Gastroesophageal sphincter (tissue), 4 donors: ENCODE data around the gene RBFOX2. TPM values are rescaled to one million over a fixed set of nuclear protein-coding genes. Genes with fewer than 3 reads are reported as not detected.
A peak's percentile ranks its signal among the peaks of the same experiment; 100 is the strongest.

Source experiments
- ATAC-seq: fragments of 150-250 bp; one replicate; pipeline ENCODE4 v1.9.1; 2016; ENCODE audit warnings: mild to moderate bottlenecking, moderate library complexity
- H3K27ac ChIP-seq, 4 donors: fragments of 200-600 bp; sonication (generic) in 3 of 4; 1 replicate in 3 of 4; 2 replicates in 1 of 4; pipeline ENCODE4 v1.5.1; 2016 to 2019
- H3K27me3 ChIP-seq: fragments of 200-600 bp; sonication (generic); one replicate; pipeline ENCODE4 v1.5.1; 2019
- H3K36me3 ChIP-seq, 2 donors: fragments of 200-600 bp; sonication (generic); one replicate each; pipeline ENCODE4 v1.5.1; 2019; ENCODE audit warnings: control low read depth in 1 of 2
- H3K4me1 ChIP-seq, 3 donors: fragments of 200-600 bp; sonication (generic); 1 replicate in 2 of 3; 2 replicates in 1 of 3; pipeline ENCODE4 v1.5.1; 2016 to 2019; ENCODE audit warnings: control low read depth in 2 of 3
- H3K4me3 ChIP-seq, 2 donors: fragments of 200-600 bp; sonication (generic); one replicate each; pipeline ENCODE4 v1.5.1; 2019; ENCODE audit warnings: mild to moderate bottlenecking in 1 of 2, moderate library complexity in 1 of 2
- H3K9me3 ChIP-seq, 3 donors: fragments of 200-600 bp; sonication (generic); one replicate each; pipeline ENCODE4 v1.5.1; 2017 to 2019; ENCODE audit warnings: control low read depth in 2 of 3
- CTCF ChIP-seq, 4 experiments: fragments of 200-600 bp in 2 of 4; fragments of 450-650 bp in 2 of 4; sonication (generic) in 1 of 4; IDR thresholded peaks; one replicate each; pipeline ENCODE4 v1.5.1; 2017 to 2019; ENCODE audit warnings: antibody characterized with exemption in 4 of 4, mild to moderate bottlenecking in 2 of 4, moderate library complexity in 2 of 4
- EP300 ChIP-seq: sonication (generic); formaldehyde crosslinking; IDR thresholded peaks from one replicate; pipeline ENCODE4 v1.6.1; 2017; ENCODE audit warnings: antibody characterized with exemption, mild to moderate bottlenecking
- POLR2A ChIP-seq, 2 donors: fragments of 450-650 bp; IDR thresholded peaks; one replicate each; pipeline ENCODE4 v1.6.1; 2017; ENCODE audit warnings: antibody characterized with exemption in 2 of 2, mild to moderate bottlenecking in 2 of 2, moderate library complexity in 1 of 2
- POLR2AphosphoS5 ChIP-seq: sonication (generic); formaldehyde crosslinking; IDR thresholded peaks from one replicate; pipeline ENCODE4 v1.6.1; 2017; ENCODE audit warnings: antibody characterized with exemption
- WGBS, 2 donors: methylation state at CpG; one replicate each; pipeline ENCODE4 v1.1.5; 2018; ENCODE audit warnings: low coverage in 1 of 2; 5-methylcytosine and 5-hydroxymethylcytosine counted together
- total RNA-seq, 4 donors: library from RNA; depleted of rRNA; stranded (reverse); fragments of >200 nt; gene quantifications; one replicate each; pipeline ENCODE4 v1.1.0, GENCODE V29; 2016

RBFOX2 gene
- total RNA-seq, 4 donors from 2014 or later = 120 to 197 (median 169) TPM

GRCh38 chr22:35781898-35782297, 246.7 kb downstream of the RBFOX2 start:
- no peak overlapping the region for H3K27ac ChIP-seq
- WGBS, 2 donors = 53 to 75% methylated on average over 2 to 3 of the region's 3 CpGs

GRCh38 chr22:35777335-35777975, 251.2 kb downstream of the RBFOX2 start:
- TF ChIP-seq POLR2AphosphoS5 (no peak), CTCF (IDR thresholded peaks at IDR 0.05) (no peak), POLR2A (IDR thresholded peaks at IDR 0.05) (no peak), EP300 (no peak)
- no peak overlapping the region for H3K27ac ChIP-seq
- H3K27me3 ChIP-seq = no peaks in the 10 kb centered on the region
- 38 to 56% methylated on average over 4 of the region's 4 CpGs for WGBS, 2 donors
- no peak overlapping the region for H3K4me3 ChIP-seq
- peaks cover 0 to 68% (median 9%) of the 10 kb centered on the region in 3 donors for H3K4me1 ChIP-seq
- no peaks in the 10 kb centered on the region for H3K9me3 ChIP-seq
- no peak for ATAC-seq
- H3K36me3 ChIP-seq = peaks cover 0 to 10% of the 10 kb centered on the region in 2 donors

More at GRCh38 chr22:35781898-35782297, 246.7 kb downstream of the RBFOX2 start:
- H3K4me3 ChIP-seq = no peak overlapping the region
- peaks cover 0 to 77% (median 8%) of the 10 kb centered on the region in 3 donors for H3K4me1 ChIP-seq
- TF ChIP-seq CTCF (IDR thresholded peaks at IDR 0.05) (no peak), POLR2AphosphoS5 (no peak), POLR2A (IDR thresholded peaks at IDR 0.05) (no peak), EP300 (no peak)
- H3K27me3 ChIP-seq = no peaks in the 10 kb centered on the region
- H3K36me3 ChIP-seq = peaks cover 0 to 17% of the 10 kb centered on the region in 2 donors
- no peak for ATAC-seq
- no peaks in the 10 kb centered on the region for H3K9me3 ChIP-seq

GRCh38 chr22:35775339-35775738, 253.3 kb downstream of the RBFOX2 start:
- H3K4me3 ChIP-seq = no peak overlapping the region
- H3K27me3 ChIP-seq = no peaks in the 10 kb centered on the region
- no peak for ATAC-seq
- H3K27ac ChIP-seq = no peak overlapping the region
- WGBS, 2 donors = 90 to 94% methylated on average over 2 of the region's 2 CpGs
- no peaks in the 10 kb centered on the region for H3K36me3 ChIP-seq
- H3K4me1 ChIP-seq = peaks cover 0 to 60% (median 10%) of the 10 kb centered on the region in 3 donors
- H3K9me3 ChIP-seq = no peaks in the 10 kb centered on the region
- no peak for TF ChIP-seq POLR2AphosphoS5
- no peak for TF ChIP-seq EP300
- no peak for TF ChIP-seq CTCF (IDR thresholded peaks at IDR 0.05)
- TF ChIP-seq POLR2A (IDR thresholded peaks at IDR 0.05) = no peak

- ATAC-seq = no peak
- no peak for TF ChIP-seq POLR2AphosphoS5
Observed at GRCh38 chr22:35769974-35770373, 258.6 kb downstream of the RBFOX2 start.

GRCh38 chr22:35766654-35767580, 261.7 kb downstream of the RBFOX2 start:
- no peaks in the 10 kb centered on the region for H3K36me3 ChIP-seq
- H3K27ac ChIP-seq = peak overlapping the region in 2 of 4 donors; percentile 43 to 59
- H3K27me3 ChIP-seq = no peaks in the 10 kb centered on the region
- H3K9me3 ChIP-seq = no peaks in the 10 kb centered on the region
- no peak overlapping the region for H3K4me3 ChIP-seq
- peak; percentile 55 for ATAC-seq
- H3K4me1 ChIP-seq = peaks cover 0 to 8% (median 0%) of the 10 kb centered on the region in 3 donors
- TF ChIP-seq CTCF (IDR thresholded peaks at IDR 0.05) (no peak), POLR2AphosphoS5 (peak; percentile 5), POLR2A (IDR thresholded peaks at IDR 0.05) (no peak)
- WGBS, 2 donors = 42 to 60% methylated on average over 9 to 10 of the region's 10 CpGs

More at GRCh38 chr22:35769974-35770373, 258.6 kb downstream of the RBFOX2 start:
- Histone ChIP-seq H3K27me3 (no peaks in the 10 kb centered on the region), H3K9me3 (no peaks in the 10 kb centered on the region), H3K36me3 (no peaks in the 10 kb centered on the region), H3K27ac (no peak overlapping the region), H3K4me3 (no peak overlapping the region), H3K4me1 (peaks cover 0 to 27% (median 3%) of the 10 kb centered on the region in 3 donors)
